ENCODE results near the gene GTPBP2. TPM values are rescaled to one million over a fixed set of nuclear protein-coding genes. Genes with fewer than 3 reads are reported as not detected.
"Not testable (repeated sequence)": the region's sequence is repeated elsewhere in the genome, so short reads cannot be mapped to it uniquely, and the experiment has no call there.

Gene GTPBP2
- total RNA-seq, 1 donor from 2014 or later: 19.3 TPM

DNA sequence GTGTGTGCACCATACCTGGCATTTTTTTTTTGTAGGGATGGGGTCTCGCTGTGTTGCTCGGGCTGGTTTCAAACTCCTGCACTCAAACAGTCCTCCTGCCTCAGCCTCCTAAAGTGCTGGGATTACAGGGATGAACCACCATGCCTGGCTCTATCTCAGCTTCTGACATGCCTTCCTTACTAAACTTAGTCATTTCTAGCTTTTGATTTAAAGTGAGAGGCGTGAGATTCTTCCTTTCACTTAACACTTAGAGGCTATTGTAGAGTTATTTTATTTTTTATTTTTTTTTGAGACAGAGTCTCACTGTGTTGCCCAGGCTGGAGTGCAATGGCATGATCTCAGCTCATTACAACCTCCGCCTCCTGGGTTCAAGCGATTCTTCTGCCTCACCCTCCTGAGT, 33.9 kb upstream of the GTPBP2 start:
- not testable (repeated sequence) for DNase-seq (ENCODE audit: low spot score)

DNA sequence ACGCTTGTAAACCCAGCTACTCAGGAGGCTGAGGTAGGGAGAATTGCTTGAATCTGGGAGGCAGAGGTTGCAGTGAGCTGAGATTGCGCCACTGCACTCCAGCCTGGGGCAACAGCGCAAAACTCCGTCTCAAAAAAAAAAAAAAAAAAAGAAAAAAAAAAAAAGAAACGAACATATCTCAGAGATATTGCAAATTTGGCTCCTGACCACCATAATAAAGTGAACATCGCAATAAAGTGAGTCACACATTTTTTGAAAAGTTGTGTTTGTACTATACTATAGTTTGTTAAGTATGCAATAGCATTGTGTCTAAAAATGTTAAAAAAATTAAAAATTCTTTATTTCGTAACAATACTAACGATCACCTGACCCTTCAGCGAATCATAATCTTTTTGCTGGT, 29.1 kb upstream of the GTPBP2 start:
- DNase-seq (ENCODE audit: low spot score): no peak

DNA sequence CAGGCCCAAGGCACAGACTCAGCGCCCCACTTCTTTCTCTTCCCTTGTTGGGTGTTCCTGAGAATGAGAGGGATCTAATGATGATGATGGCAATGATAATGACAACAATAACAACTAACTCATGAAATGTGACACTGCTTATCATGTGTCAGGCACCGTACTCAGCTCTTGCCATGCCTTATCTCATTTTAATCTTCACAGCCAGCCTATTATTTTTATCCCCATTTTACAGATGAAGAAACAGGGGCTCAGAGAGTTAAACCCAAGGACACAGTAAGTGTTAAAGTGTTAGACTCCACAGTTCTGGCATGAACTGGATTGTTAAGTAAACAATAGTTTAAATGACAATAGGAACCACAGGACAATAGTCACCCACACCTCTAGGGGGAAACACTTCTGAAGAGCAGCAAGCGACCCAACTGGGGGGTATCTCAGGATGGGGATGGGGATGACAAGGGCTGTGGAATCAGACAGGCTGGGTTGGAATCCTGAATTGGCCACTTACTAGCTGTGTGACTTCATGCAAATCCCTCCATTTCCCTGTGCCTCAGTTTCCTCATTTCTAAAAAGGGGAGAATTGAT, 28.2 kb upstream of the GTPBP2 start:
- no peak for DNase-seq (ENCODE audit: low spot score)

DNA sequence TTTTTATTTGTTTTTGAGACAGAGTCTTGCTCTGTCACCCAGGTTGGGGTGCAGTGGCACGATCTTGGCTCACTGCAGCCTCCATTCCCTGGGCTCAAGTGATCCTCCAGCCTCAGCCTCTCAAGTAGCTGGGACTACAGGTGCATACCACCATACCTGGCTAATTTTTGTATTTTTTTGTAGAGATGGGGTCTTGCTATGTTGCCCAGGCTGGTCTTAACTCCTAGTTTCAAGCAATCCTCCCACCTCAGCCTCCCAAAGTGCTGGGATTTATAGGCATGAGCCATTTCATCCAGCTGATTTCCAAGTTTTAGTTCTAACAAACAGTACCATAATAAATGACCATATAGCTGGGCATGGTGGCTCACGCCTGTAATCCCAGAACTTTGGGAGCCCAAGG, 23.8 kb upstream of the GTPBP2 start:
- DNase-seq (ENCODE audit: low spot score): not testable (repeated sequence)

DNA sequence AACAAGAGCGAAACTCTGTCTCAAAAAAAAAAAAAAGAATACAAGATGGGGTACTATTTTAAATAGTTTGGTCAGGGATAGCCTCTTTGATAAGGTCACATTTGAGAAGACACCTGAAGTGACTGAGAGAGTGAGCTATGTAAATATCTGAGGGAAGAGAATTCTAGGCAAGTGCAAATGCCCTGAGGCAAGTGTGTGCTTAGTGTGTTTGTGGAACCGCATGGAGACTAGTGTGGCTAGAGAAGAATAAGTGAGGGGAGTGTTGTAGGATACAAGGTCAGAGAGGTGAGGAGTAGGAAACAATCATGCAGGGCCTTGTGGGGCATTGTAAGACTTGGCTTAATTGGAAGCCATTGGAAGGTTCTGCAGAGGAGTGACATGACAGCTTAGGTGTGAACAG, 19.2 kb upstream of the GTPBP2 start:
- no peak for DNase-seq (ENCODE audit: low spot score)

DNA sequence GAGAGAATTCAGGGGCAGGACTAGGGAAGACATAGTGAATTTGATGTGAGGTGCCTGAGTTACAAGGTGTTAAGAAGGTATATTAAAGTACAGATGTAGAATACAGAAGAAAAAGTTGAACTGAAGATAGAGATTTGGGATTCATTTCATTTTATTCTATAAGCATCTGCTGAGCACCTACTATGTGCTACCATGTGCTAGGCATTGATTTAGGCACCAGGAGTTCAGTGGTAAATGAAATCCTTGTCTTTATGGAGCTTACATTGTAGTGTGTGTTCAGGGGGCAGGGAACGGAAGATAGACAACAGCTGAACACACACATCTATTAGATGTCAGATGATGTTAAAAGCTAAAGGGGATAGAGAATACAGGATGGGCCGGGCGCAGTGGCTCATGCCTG, 18.5 kb upstream of the GTPBP2 start:
- DNase-seq (ENCODE audit: low spot score): no peak

DNA sequence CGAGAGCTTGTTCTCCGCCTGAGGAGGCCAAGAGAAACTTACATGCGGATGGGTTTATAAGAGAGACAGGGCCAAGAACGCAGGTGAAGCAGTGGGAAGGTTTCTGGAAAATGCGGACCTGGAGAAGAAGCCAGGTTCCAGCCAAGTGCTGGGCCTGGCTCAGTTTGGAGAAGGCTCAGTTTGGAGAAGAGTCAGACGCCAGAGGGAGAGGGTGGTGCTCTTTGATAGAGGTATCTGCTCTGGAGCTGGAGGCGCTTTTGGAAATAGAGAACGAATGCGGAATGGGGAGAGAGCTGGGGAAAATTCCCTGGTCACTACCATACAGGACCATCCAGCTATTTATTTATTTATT, 16.5 kb upstream of the GTPBP2 start:
- DNase-seq (ENCODE audit: low spot score): no peak

DNA sequence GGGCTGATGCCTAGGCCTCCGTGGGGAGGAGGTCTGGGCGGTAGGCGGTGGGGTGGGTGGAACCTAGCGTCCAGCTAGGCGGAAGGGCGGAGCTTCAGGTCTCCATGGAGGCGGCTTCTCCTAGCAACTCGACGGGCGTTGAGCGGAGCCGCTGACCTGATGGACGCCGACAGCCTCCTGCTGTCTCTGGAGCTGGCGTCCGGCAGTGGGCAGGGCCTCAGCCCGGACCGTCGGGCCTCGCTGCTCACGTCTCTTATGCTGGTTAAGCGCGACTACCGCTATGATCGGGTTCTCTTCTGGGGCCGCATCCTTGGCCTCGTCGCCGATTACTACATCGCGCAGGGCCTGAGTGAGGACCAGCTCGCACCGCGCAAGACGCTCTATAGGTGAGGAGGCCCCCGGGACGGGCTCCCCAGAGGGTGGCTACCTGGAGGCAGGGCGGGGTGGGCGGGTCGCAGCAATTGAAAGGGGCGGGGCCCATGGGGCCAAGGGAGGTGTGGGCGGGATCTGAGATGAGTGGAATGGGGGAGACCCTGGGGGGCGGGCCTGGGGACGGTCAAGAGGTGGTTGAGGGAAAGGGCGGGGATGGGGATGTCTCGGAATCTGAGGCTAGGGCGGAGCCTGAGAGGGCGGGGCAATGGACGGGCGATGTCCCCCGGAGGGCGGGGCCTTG, 16.0 kb upstream of the GTPBP2 start, which contains the start of gene RSPH9:
Gene RSPH9, plus strand, starts transcription at position 97 of the 673 bp plus-strand sequence. Its CDS starts 63 bp downstream, at position 160.
- DNase-seq (ENCODE audit: low spot score): peak; percentile 90

DNA sequence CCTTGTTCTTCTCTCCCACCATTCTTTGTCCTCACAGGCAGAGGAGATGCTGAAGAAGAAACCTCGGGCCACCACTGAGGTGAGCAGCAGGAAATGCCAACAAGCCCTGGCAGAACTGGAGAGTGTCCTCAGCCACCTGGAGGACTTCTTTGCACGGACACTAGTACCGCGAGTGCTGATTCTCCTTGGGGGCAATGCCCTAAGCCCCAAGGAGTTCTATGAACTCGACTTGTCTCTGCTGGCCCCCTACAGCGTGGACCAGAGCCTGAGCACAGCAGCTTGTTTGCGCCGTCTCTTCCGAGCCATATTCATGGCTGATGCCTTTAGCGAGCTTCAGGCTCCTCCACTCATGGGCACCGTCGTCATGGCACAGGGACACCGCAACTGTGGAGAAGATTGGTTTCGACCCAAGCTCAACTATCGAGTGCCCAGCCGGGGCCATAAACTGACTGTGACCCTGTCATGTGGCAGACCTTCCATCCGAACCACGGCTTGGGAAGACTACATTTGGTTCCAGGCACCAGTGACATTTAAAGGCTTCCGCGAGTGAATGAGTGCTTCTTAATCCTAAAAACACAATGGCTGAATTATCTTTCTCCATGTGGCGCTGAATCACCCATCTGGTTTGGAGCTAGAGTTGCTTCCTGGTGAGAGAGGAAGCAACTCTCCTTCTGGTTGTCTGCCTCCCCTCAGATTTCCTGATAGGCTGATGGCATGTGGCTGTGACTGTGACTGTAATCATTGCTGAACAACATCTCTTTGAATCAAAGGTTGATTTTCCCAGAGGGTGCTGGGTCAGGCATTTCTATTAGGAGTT, 11.1 kb upstream of the GTPBP2 start:
- DNase-seq (ENCODE audit: low spot score): no peak

DNA sequence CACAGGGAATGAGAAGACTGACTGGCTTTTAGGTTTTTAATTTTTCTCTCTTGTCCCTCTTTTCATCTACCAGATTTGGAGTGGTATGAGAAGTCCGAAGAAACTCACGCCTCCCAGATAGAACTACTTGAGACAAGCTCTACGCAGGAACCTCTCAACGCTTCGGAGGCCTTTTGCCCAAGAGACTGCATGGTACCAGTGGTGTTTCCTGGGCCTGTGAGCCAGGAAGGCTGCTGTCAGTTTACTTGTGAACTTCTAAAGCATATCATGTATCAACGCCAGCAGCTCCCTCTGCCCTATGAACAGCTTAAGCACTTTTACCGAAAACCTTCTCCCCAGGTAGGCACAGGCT, 7.2 kb upstream of the GTPBP2 start:
- no peak for DNase-seq (ENCODE audit: low spot score)

DNA sequence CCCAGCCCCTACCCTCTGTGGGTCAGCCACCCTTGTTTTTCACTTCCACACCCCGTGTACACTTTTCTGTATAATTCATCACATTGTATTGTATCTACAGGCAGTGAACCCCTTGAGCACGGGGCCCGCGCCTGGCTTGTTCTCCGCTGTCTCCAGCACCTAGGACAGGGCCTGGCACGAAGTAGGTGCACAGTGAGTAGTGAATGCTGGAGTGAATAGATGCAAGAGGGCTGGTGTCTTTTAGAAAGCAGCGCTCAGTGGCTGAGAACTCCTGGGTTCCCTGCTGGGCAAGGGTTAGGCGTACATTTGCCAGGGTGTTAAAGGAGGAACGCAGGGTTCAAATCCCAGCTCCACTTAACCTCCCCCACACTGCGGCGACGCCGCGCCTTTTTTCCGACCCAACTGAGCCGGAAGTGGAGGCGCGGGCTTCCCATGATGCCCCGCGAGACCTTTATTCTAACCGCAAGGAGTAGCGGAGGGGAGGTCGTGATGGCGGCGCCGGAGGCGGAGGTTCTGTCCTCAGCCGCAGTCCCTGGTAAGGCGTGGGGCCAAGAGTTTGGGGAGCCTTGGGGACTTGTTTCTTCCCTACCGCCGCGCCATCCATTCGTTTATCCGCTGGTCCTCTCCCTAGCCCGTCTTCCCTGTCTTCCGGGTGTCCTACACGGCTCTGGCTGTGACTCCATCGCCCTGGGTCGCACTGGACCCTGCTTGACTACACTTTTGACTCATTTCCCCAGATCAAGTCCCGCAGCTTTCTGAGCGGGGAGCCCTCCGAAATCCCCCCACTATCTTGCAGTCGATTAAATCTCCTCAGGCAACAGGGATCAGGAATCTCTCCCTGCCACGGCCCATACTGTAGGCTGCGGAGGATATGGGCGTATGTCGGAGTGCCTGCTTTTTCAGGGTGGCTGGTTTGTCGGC, 6.6 kb upstream of the GTPBP2 start, which contains the start of gene MAD2L1BP:
Gene MAD2L1BP, plus strand, starts transcription at position 454 of the 921 bp plus-strand sequence. Its CDS starts 36 bp downstream, at position 490.
- peak; percentile 88 for DNase-seq (ENCODE audit: low spot score)

DNA sequence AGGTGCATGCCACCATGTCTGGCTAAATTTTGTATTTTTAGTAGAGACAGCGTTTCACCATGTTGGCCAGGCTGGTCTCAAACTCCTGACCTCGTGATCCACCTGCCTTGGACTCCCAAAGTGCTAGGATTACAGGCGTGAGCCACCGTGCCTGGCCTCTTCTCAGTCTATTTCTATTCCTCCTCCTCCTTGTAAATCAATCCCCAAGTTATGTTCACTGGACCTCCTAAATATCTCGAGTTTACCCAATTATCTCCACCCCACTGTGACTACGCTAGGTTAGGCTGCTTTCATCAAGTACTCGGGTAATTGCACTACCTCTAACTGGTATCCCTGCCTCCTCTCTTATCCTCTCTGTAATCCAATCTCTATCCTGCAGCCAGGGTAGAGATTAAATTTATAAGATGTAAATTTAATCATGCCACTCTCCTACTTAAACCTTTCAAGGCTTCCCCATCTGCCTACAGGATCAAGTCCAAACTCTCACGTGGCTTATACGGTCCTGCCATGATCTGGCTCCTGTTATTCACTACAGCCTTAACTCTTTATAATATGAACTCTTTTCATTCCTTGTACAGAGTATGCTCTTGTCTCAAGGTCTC, 5.7 kb upstream of the GTPBP2 start:
- DNase-seq (ENCODE audit: low spot score): peak; percentile 28

DNA sequence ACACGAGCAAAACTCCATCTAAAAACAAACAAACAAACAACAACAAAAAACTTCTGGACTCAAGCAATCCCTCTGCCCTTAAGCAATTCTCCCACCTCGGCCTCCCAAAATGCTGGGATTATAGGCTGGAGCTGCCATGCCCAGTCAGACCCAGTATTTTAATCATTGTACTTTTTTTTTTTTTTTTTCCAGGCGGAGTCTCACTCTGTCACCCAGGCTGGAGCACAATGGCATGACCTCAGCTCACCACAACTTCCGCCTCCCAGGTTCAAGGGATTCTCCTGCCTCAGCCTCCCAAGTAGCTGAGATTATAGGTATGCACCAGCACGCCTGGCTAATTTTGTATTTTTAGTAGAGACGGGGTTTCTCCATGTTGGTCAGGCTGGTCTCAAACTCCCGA, 3.9 kb upstream of the GTPBP2 start:
- not testable (repeated sequence) for DNase-seq (ENCODE audit: low spot score)

DNA sequence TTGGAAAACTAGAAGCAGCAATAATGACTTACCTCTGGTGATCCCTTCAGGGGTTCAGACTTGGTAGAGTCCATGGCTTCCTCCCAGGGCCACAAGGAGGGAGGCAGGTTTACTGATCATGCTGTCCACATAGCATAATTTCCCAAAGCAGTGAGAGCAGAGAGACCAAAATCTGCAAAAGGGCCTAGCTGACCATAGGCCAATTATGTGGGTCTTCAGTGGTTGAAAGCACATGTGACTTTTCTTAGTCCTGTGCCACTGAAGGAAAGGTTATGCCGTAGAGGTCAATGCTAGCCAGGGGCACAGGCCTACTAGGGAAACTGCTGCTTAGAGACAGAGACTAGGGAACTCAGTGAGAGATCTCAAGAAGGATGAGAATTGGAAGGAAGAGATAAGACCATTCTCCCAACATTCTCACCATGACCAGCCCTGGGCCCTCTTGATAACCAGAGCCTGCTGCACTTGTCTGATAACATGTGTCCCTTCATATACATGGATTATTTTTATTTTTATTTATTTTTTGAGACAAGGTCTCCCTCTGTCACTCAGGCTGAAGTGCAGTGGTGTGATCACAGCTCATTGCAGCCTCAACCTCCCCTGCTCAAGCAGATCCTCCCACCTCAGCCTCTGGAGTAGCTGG, 2.0 kb upstream of the GTPBP2 start:
- DNase-seq (ENCODE audit: low spot score): no peak

DNA sequence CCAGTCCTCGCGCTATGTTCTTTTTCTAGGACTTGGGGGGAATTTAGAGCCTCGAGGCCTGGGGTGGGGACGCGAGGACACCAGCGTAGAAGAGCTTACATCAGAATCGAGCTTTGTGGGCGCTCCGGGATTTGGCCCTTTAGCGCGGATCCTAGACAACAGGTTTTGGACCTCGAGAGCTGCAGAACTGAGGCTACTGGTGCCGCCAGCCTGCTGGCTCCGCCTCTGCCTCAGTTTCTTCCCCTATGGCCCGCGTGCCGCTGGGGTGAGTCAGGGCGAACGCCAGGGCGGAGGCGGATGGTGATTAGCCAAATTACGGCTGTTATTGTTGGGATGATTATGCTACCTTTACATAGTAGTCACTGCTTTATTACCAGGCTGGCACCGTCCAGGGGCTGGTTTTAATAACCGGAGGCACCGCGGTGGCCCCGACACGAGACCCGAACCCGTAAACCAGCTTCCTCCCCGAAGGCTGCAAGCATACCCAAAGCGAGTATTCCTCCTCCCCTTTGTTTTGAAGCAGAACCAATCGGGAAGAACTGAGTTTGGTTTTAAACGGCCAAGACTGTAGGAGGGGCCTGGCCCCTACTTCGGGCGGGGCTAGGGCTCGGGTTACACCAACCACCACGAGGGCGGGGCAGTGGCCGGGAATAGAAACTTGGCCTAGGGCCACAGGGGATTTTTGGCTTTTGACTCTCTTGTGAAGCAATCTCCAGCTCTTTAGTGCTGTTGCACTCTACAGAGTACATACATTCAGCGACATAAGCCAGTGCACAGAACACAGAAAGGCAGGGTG, 639 bp upstream of the GTPBP2 start:
- peak; percentile 99 for DNase-seq (ENCODE audit: low spot score)

DNA sequence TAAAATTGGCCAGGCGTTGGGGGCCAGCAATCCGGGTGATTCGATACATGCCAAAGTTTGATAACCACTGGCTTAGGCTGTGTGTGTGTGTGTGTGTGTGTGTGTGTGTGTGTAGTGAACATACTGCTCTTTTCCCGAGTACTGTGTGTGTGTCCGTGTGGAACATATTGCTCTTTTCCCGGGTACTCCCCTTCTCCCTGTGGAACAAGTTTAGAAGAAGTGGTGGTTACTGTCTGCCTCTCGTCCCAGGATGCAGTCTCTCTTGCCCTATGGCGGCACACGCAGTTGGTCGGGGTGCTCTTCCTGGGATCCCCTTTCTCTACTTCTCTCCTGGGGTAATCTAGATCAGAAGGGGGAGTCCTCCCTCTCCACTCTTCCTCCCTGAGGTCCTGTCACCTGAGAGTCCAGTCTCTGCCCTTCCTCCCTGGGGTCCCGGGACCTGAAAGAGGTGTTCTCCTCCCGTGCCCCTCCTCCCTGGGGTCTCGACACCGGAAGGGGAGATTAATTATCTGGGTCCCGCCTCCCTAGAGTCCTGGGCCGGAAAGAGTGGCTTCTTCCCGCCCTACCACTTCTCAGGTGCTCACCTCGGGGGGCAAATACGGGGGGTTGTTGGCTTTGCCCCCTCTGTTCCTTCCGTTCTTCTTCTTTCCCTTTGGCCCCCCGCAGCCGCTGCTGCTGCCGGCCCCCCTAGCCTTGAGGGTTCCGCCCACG, 516 bp downstream of the GTPBP2 start:
- peak; percentile 76 for DNase-seq (ENCODE audit: low spot score)

DNA sequence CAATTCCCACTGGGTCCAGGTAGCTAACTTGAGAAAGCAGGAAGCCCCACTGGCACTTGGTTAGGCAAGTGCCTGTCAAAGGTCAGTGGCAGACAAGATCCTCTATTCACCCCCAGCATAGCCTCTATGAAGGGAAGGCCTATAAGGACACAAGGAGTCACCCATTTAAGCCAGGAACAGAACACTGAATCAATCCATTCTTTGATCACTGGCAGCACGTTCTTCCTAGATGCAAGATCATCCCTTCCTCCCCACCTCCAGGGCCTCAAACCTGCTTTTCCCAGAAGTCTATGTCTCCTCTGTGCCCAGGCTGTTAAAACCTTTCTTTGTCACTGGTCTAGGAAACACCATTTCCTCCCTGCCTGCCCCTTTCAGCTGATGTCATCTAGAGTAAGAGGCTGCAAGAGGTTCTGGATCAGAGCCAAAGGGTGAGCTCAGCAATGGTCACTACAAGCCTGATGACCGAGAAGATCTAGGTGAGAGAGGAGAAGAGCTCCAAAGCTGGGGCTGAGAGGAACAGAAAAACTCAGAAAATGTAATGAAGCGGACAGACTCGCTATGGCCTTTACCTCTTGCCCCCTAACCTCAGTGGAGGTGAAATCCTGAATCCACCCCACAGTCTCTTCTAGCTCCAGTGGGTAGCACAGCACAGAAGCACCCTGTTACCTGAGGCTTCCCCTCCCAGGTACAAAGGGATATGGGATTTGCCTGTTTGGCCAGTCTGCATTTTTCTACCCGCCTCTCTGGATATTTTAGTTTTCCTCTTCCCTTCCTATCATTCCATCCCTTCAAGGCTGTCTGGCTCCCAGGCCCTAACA, 1.8 kb downstream of the GTPBP2 start:
- DNase-seq (ENCODE audit: low spot score): peak; percentile 79

DNA sequence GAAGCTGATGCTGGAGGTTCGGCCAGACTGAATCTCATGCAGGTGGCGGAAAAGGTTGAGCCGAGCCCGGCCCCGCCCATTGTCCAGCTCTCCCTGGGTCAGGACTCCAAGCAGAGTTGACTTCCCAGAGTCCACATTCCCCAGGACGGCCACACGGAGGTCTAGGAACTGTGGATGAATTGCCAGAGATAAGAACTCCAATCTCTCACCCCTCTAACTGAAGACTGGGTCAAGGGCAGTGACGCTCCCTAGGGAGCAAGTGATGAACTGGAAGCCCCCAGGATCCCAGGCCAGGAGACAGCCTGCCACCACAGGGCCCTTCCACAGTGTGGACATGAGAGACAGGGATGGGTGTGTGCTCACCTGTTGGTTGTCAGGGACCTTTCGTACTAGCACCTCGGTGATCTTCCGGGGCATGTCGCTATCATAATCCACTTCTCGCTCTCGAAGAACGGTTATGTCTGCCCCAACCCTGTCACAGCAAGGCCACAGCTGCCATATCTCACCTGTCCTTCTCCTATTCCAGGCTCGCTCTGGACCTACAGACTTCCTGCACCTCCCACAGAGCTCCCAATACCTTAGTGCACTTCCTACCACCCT, 3.6 kb downstream of the GTPBP2 start:
- no peak for DNase-seq (ENCODE audit: low spot score)

Measured in umbilical cord (tissue), 2 donors.